ENCODE measurements around the gene ERGIC1. TPM values are rescaled to one million over a fixed set of nuclear protein-coding genes. Genes with fewer than 3 reads are reported as not detected.

Gene ERGIC1
- total and polyA plus RNA-seq, 2 of the 8 experiments (the other 6 are each of a cell fraction or from before 2014, with no cell fraction given): 95.3 to 106 TPM

- TF ChIP-seq, protein P1, sequence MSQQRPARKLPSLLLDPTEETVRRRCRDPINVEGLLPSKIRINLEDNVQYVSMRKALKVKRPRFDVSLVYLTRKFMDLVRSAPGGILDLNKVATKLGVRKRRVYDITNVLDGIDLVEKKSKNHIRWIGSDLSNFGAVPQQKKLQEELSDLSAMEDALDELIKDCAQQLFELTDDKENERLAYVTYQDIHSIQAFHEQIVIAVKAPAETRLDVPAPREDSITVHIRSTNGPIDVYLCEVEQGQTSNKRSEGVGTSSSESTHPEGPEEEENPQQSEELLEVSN (IDR thresholded peaks at IDR 0.05): no peak
These were observed 48.5 kb upstream of the ERGIC1 start (continued) for GRCh38 chr5:172785429-172786088.
